Measurements from ENCODE around the gene RAB31. TPM values are rescaled to one million over a fixed set of nuclear protein-coding genes. Genes with fewer than 3 reads are reported as not detected.

Gene RAB31
- polyA plus RNA-seq, 1 donor (not counting 4 experiments of a cell fraction or from before 2014, with no cell fraction given), result 47.0 TPM

DNA sequence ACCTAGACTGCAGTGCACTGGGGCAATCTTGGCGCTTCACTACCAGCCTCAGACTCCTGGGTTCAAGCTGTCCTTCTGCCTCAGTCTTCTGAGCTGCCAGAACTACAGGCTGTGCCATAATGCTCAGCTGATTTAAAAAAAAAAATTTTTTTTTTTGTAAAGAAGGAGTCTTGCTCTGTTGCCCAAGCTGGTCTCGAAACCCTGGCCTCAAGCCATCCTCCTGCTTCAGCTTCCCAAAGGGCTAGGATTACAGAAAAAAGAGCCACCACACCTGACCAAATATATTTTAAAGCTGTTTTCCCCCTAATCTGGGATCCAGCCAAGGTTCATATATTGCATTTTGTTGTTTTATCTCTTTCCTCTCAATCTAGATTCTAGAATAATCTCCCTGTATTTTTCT is 82.2 kb downstream of the RAB31 start:
- Histone ChIP-seq H2AFZ (ENCODE audit: control insufficient read depth, low read length) (no peak overlapping the region), H3K9me3 (ENCODE audit: control insufficient read depth, low read depth, low read length) (no peaks in the 10 kb centered on the region), H3K4me3 (ENCODE audit: control insufficient read depth in 2 of 3, extremely low read depth in 1 of 3, insufficient read depth in 2 of 3, low read depth in 1 of 3, low read length in 3 of 3) (no peak overlapping the region), H3K9ac (ENCODE audit: control insufficient read depth, extremely low read depth, insufficient read depth, low read length) (no peak overlapping the region), H3K79me2 (ENCODE audit: control insufficient read depth, insufficient read depth, low read length) (no peaks in the 10 kb centered on the region), H3K9me1 (ENCODE audit: control insufficient read depth, extremely low read depth, insufficient read depth, low read length) (no peaks in the 10 kb centered on the region), H3K36me3 (ENCODE audit: control insufficient read depth in 2 of 2, extremely low read depth in 1 of 2, insufficient read depth in 2 of 2, low read length in 2 of 2) (peaks cover 3 to 5% of the 10 kb centered on the region in 2 experiments), H3K27me3 (ENCODE audit: control insufficient read depth, extremely low read depth, insufficient read depth, low read length) (no peaks in the 10 kb centered on the region), H4K20me1 (ENCODE audit: control insufficient read depth, extremely low read depth, insufficient read depth, low read length) (no peaks in the 10 kb centered on the region), H3K27ac (ENCODE audit: control insufficient read depth, insufficient read depth, low read length) (no peak overlapping the region), H3K4me1 (ENCODE audit: control insufficient read depth, extremely low read depth, insufficient read depth, low read length) (no peaks in the 10 kb centered on the region), H3K4me2 (ENCODE audit: control insufficient read depth, extremely low read depth, insufficient read depth, low read depth, low read length) (no peak overlapping the region)
- dilution Hi-C loops (cut with MboI; ENCODE audit: extremely low pct_ligation_motif_present, low sequenced_read_pairs), result no loop called here
- no peak for FAIRE-seq
- TF ChIP-seq CTCF (optimal IDR thresholded peaks at IDR 0.05 in 1 of 3, IDR thresholded peaks at IDR 0.05 in 1 of 3, conservative IDR thresholded peaks at IDR 0.05 in 1 of 3; ENCODE audit: extremely low read depth in 1 of 3, insufficient read depth in 2 of 3, low read length in 3 of 3), result no peak
- TF ChIP-seq EZH2 (IDR thresholded peaks at IDR 0.05; ENCODE audit: low read length), result no peak
- DNase-seq (ENCODE audit: low read depth, low spot score), result no peak

DNA sequence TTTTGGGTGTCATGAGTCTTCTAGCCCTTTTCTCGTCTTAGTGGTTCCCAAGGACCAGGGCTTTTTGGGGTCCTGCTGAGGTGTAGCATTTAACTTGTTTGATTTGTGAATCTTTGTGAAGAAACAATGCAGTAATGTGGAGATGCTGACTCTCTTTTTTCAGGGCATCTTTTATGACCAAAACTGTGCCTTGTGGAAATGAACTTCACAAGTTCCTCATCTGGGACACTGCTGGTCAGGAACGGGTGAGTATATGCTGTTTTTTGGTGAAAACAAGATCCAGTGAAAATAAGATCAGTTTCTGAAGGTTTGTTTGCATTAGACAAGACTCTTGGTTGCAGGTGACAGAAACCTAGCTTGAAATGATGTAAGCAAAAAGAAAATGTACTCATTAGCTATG is 83.9 kb downstream of the RAB31 start:
- DNase-seq (ENCODE audit: low read depth, low spot score) (no peak), FAIRE-seq (no peak)
- TF ChIP-seq EZH2 (IDR thresholded peaks at IDR 0.05; ENCODE audit: low read length), result no peak
- no peak for TF ChIP-seq CTCF (optimal IDR thresholded peaks at IDR 0.05 in 1 of 3, IDR thresholded peaks at IDR 0.05 in 1 of 3, conservative IDR thresholded peaks at IDR 0.05 in 1 of 3; ENCODE audit: extremely low read depth in 1 of 3, insufficient read depth in 2 of 3, low read length in 3 of 3)
- no peak overlapping the region for H3K27ac ChIP-seq (ENCODE audit: control insufficient read depth, insufficient read depth, low read length)
- H4K20me1 ChIP-seq (ENCODE audit: control insufficient read depth, extremely low read depth, insufficient read depth, low read length), result no peaks in the 10 kb centered on the region
- H3K27me3 ChIP-seq (ENCODE audit: control insufficient read depth, extremely low read depth, insufficient read depth, low read length), result no peaks in the 10 kb centered on the region
- H3K4me3 ChIP-seq (ENCODE audit: control insufficient read depth in 2 of 3, extremely low read depth in 1 of 3, insufficient read depth in 2 of 3, low read depth in 1 of 3, low read length in 3 of 3), result no peak overlapping the region
- no peaks in the 10 kb centered on the region for H3K79me2 ChIP-seq (ENCODE audit: control insufficient read depth, insufficient read depth, low read length)
- no peak overlapping the region for H3K4me2 ChIP-seq (ENCODE audit: control insufficient read depth, extremely low read depth, insufficient read depth, low read depth, low read length)
- no peaks in the 10 kb centered on the region for H3K9me3 ChIP-seq (ENCODE audit: control insufficient read depth, low read depth, low read length)
- H3K9me1 ChIP-seq (ENCODE audit: control insufficient read depth, extremely low read depth, insufficient read depth, low read length), result no peaks in the 10 kb centered on the region
- H3K9ac ChIP-seq (ENCODE audit: control insufficient read depth, extremely low read depth, insufficient read depth, low read length), result no peak overlapping the region
- peaks cover 1 to 3% of the 10 kb centered on the region in 2 experiments for H3K36me3 ChIP-seq (ENCODE audit: control insufficient read depth in 2 of 2, extremely low read depth in 1 of 2, insufficient read depth in 2 of 2, low read length in 2 of 2)
- no peak overlapping the region for H2AFZ ChIP-seq (ENCODE audit: control insufficient read depth, low read length)
- no peaks in the 10 kb centered on the region for H3K4me1 ChIP-seq (ENCODE audit: control insufficient read depth, extremely low read depth, insufficient read depth, low read length)
- dilution Hi-C loops (cut with MboI; ENCODE audit: extremely low pct_ligation_motif_present, low sequenced_read_pairs), result no loop called here

Measured in keratinocyte (primary cell).